Trophoblast cell (in vitro differentiated cells and primary cell): ENCODE measurements around the gene MED26.

Source experiments
- DNase-seq, 2 donors: peaks; one replicate each; pipeline ENCODE4 v3.0.0-alpha.2; 2016
- H2AFZ ChIP-seq: 2 replicates; pipeline ENCODE4 v1.6.1; 2013; ENCODE audit warnings: low read length, moderate library complexity, mild to moderate bottlenecking; ENCODE audit not compliant: insufficient read depth, poor library complexity
- H2AK5ac ChIP-seq: 2 replicates; pipeline ENCODE4 v1.6.1; 2013; ENCODE audit warnings: mild to moderate bottlenecking, low read length
- H2BK120ac ChIP-seq: 2 replicates; pipeline ENCODE4 v1.6.1; 2013; ENCODE audit warnings: low read length, mild to moderate bottlenecking, moderate library complexity; ENCODE audit not compliant: insufficient read depth, poor library complexity
- H2BK12ac ChIP-seq: 2 replicates; pipeline ENCODE4 v1.6.1; 2013; ENCODE audit warnings: mild to moderate bottlenecking, low read length, moderate library complexity
- H2BK5ac ChIP-seq: 2 replicates; pipeline ENCODE4 v1.6.1; 2013; ENCODE audit warnings: low read length, low read depth, moderate library complexity, mild to moderate bottlenecking; ENCODE audit not compliant: poor library complexity
- H3K14ac ChIP-seq: 2 replicates; pipeline ENCODE4 v1.6.1; 2013; ENCODE audit warnings: mild to moderate bottlenecking, low read length
- H3K18ac ChIP-seq: 2 replicates; pipeline ENCODE4 v1.6.1; 2013; ENCODE audit warnings: mild to moderate bottlenecking, low read length
- H3K23ac ChIP-seq: 2 replicates; pipeline ENCODE4 v1.6.1; 2013; ENCODE audit warnings: low read length
- H3K27ac ChIP-seq: 2 replicates; pipeline ENCODE4 v1.5.1; 2013; ENCODE audit warnings: low read depth, mild to moderate bottlenecking, inconsistent platforms, low read length, moderate library complexity
- H3K27me3 ChIP-seq: 2 replicates; pipeline ENCODE4 v1.6.1; 2013; ENCODE audit warnings: inconsistent platforms, mild to moderate bottlenecking, low read length, moderate library complexity; ENCODE audit not compliant: insufficient read depth
- H3K36me3 ChIP-seq, 2 experiments: 1 replicate in 1 of 2; 2 replicates in 1 of 2; pipeline ENCODE4 v1.6.1; 2013; ENCODE audit warnings: low read length in 2 of 2, mild to moderate bottlenecking in 2 of 2, moderate library complexity in 1 of 2; ENCODE audit not compliant: insufficient read depth in 2 of 2, control insufficient read depth in 1 of 2
- H3K4ac ChIP-seq: 2 replicates; pipeline ENCODE4 v1.6.1; 2013; ENCODE audit warnings: low read depth, mild to moderate bottlenecking, low read length, moderate library complexity
- H3K4me1 ChIP-seq, 2 experiments: 1 replicate in 1 of 2; 2 replicates in 1 of 2; pipeline ENCODE4 v1.6.1; 2013; ENCODE audit warnings: low read length in 2 of 2, mild to moderate bottlenecking in 2 of 2, moderate library complexity in 1 of 2; ENCODE audit not compliant: insufficient read depth in 2 of 2, control insufficient read depth in 1 of 2
- H3K4me2 ChIP-seq: 2 replicates; pipeline ENCODE4 v1.6.1; 2013; ENCODE audit warnings: inconsistent platforms, mild to moderate bottlenecking, low read length, moderate library complexity
- H3K4me3 ChIP-seq: 2 replicates; pipeline ENCODE4 v1.5.1; 2013; ENCODE audit warnings: mild to moderate bottlenecking, low read depth, low read length, inconsistent platforms
- H3K79me1 ChIP-seq: one replicate; pipeline ENCODE4 v1.6.1; 2013; ENCODE audit warnings: low read length
- H3K79me2 ChIP-seq: 2 replicates; pipeline ENCODE4 v1.6.1; 2013; ENCODE audit warnings: low read length, mild to moderate bottlenecking; ENCODE audit not compliant: control insufficient read depth, insufficient read depth, poor library complexity
- H3K9ac ChIP-seq: 2 replicates; pipeline ENCODE4 v1.6.1; 2013; ENCODE audit warnings: mild to moderate bottlenecking, low read length
- H3K9me3 ChIP-seq: 2 replicates; pipeline ENCODE4 v1.6.1; 2013; ENCODE audit warnings: low read depth, mild to moderate bottlenecking, control low read depth, inconsistent platforms, low read length; ENCODE audit not compliant: insufficient read depth
- H4K12ac ChIP-seq: 2 replicates; pipeline ENCODE4 v1.6.1; 2013; ENCODE audit warnings: low read depth, mild to moderate bottlenecking, low read length, moderate library complexity
- H4K8ac ChIP-seq: 2 replicates; pipeline ENCODE4 v1.6.1; 2013; ENCODE audit warnings: low read depth, mild to moderate bottlenecking, low read length, moderate library complexity
- H4K91ac ChIP-seq: one replicate; pipeline ENCODE4 v1.6.1; 2013; ENCODE audit warnings: low read depth, mild to moderate bottlenecking, low read length, moderate library complexity
- WGBS: extraction: QIAGEN DNeasy Blood & Tissue Kit; methylation state at CpG from one replicate; pipeline ENCODE4 v1.1.7; 2013; ENCODE audit warnings: missing lambda C conversion rate; ENCODE audit not compliant: insufficient read length, insufficient coverage; ENCODE audit errors: extremely low coverage; 5-methylcytosine and 5-hydroxymethylcytosine counted together

MED26 gene

DNA sequence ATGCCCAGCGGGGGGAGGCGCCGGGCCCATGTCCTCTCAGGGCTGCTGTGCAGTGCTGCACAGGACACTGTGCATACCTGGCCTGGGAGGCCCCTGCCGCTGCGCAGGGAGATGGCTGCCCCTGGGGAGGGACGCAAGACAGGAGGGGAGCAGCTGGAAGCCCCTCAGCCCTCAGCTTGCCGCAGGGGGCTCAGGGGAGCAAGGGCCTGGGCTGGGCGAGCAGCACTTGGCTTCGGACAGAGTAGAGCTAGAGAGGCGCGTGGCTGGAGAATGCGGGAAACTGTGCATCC, 96.7 kb downstream of the MED26 start:
- no peak overlapping the region for H2BK120ac ChIP-seq
- H3K4ac ChIP-seq, result no peak overlapping the region
- no peak overlapping the region for H3K4me2 ChIP-seq
- no peak overlapping the region for H2AK5ac ChIP-seq
- H3K4me1 ChIP-seq, result peaks cover 12 to 15% of the 10 kb centered on the region in 2 experiments
- no peak overlapping the region for H3K4me3 ChIP-seq
- H3K27me3 ChIP-seq, result no peaks in the 10 kb centered on the region
- H3K36me3 ChIP-seq, result peaks cover 83 to 88% of the 10 kb centered on the region in 2 experiments
- WGBS, result no CpG with 5 or more reads among the region's 12 CpGs
- H3K14ac ChIP-seq, result no peak overlapping the region
- no peak overlapping the region for H3K23ac ChIP-seq
- no peak overlapping the region for H2BK5ac ChIP-seq
- no peak overlapping the region for H2AFZ ChIP-seq
- H4K8ac ChIP-seq, result no peak overlapping the region
- no peak overlapping the region for H2BK12ac ChIP-seq
- peaks cover 1% of the 10 kb centered on the region for H3K79me2 ChIP-seq
- no peak overlapping the region for H3K9ac ChIP-seq
- no peak overlapping the region for H3K27ac ChIP-seq
- H3K9me3 ChIP-seq, result peaks cover 3% of the 10 kb centered on the region
- no peak overlapping the region for H4K91ac ChIP-seq
- no peak overlapping the region for H3K18ac ChIP-seq
- no peak for DNase-seq
- H3K79me1 ChIP-seq, result peaks cover 3% of the 10 kb centered on the region
- no peak overlapping the region for H4K12ac ChIP-seq

DNA sequence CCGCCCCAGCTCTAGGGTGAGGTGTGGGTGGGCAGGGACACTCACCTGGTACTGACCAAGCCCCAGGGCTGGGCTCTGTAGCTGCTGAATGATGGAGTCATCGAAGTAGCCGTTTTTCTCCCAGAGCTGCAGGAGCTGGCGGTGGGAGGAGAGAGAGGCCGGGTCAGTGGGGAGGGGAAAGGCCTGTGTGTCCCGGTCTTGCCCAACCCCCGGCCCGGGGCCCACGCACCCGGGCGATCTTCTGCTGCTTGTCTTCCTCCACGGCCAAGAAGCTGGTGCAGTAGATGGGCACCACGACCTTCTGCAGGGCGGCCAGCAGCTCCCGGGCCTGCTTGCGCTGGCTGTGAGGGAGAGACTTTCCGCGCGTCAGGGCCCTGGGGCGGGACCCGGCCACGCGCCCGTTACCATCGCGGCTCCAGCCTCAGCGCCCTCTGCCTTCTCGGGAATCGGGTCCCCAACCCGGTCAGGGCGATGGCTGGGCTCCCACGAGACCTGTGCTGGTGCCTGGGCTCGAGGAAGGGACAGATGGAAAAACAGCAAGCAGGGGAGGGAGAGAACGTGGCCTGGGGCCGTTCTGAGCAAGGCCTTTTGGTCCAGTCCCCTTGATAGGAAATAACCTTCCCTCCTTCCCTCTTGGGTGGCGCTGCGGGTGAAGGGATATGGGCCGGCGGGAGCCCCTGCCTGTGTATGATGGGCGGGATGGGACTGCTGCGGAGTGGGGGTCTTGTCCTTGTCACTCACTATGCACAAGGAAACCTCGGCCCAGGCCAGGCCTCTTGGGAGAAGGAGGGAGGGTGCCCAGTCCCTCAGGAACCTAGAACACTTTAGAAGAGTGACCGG, 97.2 kb downstream of the MED26 start:
- H3K4me2 ChIP-seq, result no peak overlapping the region
- no peak overlapping the region for H4K91ac ChIP-seq
- no peak overlapping the region for H3K9ac ChIP-seq
- no peak overlapping the region for H2BK12ac ChIP-seq
- no peak overlapping the region for H2BK120ac ChIP-seq
- H3K4me3 ChIP-seq, result no peak overlapping the region
- peaks cover 3% of the 10 kb centered on the region for H3K79me1 ChIP-seq
- H3K18ac ChIP-seq, result no peak overlapping the region
- H2AFZ ChIP-seq, result no peak overlapping the region
- peaks cover 83 to 88% of the 10 kb centered on the region in 2 experiments for H3K36me3 ChIP-seq
- H3K9me3 ChIP-seq, result peaks cover 3% of the 10 kb centered on the region
- H3K23ac ChIP-seq, result no peak overlapping the region
- H2BK5ac ChIP-seq, result no peak overlapping the region
- H3K27ac ChIP-seq, result no peak overlapping the region
- no peak overlapping the region for H4K12ac ChIP-seq
- no peak for DNase-seq
- H3K14ac ChIP-seq, result no peak overlapping the region
- H4K8ac ChIP-seq, result no peak overlapping the region
- no peaks in the 10 kb centered on the region for H3K27me3 ChIP-seq
- H2AK5ac ChIP-seq, result no peak overlapping the region
- no CpG with 5 or more reads among the region's 43 CpGs for WGBS
- peaks cover 12 to 15% of the 10 kb centered on the region in 2 experiments for H3K4me1 ChIP-seq
- H3K4ac ChIP-seq, result no peak overlapping the region
- no peaks in the 10 kb centered on the region for H3K79me2 ChIP-seq

DNA sequence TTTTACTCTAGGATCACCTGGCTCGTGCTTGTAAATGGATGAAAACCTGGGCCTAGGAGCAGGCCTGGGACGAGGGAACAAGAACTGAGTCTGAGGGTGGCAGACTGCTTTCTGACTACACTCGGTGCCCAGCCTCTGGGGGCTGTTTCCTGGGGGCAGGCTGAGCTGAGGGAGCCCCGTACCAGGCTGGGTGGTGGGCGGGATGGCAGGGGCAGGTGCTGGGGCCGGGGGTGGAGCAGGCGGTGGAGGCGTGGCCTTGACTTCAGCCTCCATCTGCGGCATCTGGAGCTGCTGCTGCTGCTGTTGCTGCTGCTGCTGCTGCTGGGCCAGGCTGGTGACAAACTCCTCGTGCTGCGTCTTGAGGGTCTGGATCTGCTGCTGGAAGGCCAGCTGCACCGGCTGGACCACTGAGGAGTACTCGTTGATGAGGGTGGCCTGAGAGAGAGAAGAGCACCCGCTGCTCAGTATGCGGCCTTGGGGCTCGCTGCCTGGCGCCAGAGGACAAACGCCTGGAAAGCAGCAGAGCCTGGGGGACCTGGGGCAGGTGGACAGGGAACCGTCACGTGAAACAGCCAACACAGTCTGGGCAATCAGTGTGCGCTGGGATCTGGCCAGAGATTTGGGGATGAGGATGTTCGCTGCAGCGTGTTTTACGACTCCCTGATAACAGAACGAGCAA, 98.4 kb downstream of the MED26 start:
- Histone ChIP-seq H3K4me1 (peaks cover 12 to 15% of the 10 kb centered on the region in 2 experiments), H3K79me1 (peaks cover 3% of the 10 kb centered on the region), H3K4ac (no peak overlapping the region), H3K9ac (no peak overlapping the region), H2BK5ac (no peak overlapping the region), H4K91ac (no peak overlapping the region), H2BK120ac (no peak overlapping the region), H3K9me3 (peaks cover 3% of the 10 kb centered on the region), H2AK5ac (no peak overlapping the region), H3K23ac (no peak overlapping the region), H3K27ac (no peak overlapping the region), H3K79me2 (no peaks in the 10 kb centered on the region), H3K27me3 (no peaks in the 10 kb centered on the region), H3K18ac (no peak overlapping the region), H3K4me3 (no peak overlapping the region), H3K36me3 (peaks cover 83 to 89% of the 10 kb centered on the region in 2 experiments), H4K8ac (no peak overlapping the region), H2AFZ (no peak overlapping the region), H4K12ac (no peak overlapping the region), H3K4me2 (no peak overlapping the region), H3K14ac (no peak overlapping the region), H2BK12ac (no peak overlapping the region)
- no peak for DNase-seq
- WGBS, result no CpG with 5 or more reads among the region's 25 CpGs

DNA sequence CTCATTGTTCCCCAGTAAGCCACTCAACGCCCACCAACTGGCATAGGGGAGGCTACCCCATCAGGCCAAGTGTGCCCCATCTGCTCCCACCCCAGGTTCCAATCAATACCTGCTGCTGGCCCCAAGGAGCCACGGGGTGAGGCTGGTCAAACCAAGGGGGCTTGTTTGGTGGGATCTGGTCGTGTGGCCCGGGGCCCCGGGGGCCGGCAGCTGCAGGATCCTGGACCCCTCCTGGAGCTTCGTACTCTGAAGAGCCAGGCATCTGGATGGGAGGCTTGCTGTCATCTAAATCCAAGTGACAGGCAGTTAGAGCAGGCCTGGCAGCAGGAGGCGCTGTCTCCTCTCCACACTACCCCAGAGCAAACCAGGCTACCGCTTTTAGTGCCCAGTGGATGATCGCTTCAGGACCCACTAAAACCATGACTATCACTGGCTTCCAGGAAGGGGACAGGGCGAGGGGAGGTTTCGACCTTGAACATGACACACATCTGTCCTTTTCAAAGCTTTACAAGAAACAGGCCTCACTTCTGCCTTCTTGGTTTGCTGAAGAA, 100.0 kb downstream of the MED26 start:
- Histone ChIP-seq H3K27me3 (no peaks in the 10 kb centered on the region), H4K91ac (no peak overlapping the region), H3K79me1 (peaks cover 3% of the 10 kb centered on the region), H3K4me3 (no peak overlapping the region), H2BK120ac (no peak overlapping the region), H3K14ac (no peak overlapping the region), H2BK12ac (no peak overlapping the region), H3K18ac (no peak overlapping the region), H3K79me2 (no peaks in the 10 kb centered on the region), H4K8ac (no peak overlapping the region), H3K27ac (peak overlapping the region; percentile 66), H4K12ac (no peak overlapping the region), H3K4me1 (peaks cover 12 to 15% of the 10 kb centered on the region in 2 experiments), H3K4ac (no peak overlapping the region), H2BK5ac (no peak overlapping the region), H3K23ac (no peak overlapping the region), H3K36me3 (peaks cover 83 to 88% of the 10 kb centered on the region in 2 experiments), H3K4me2 (peak overlapping the region; percentile 46), H3K9me3 (peaks cover 3% of the 10 kb centered on the region), H2AFZ (no peak overlapping the region), H3K9ac (no peak overlapping the region), H2AK5ac (no peak overlapping the region)
- no CpG with 5 or more reads among the region's 12 CpGs for WGBS
- peak in 1 of 2 donors; percentile 21 for DNase-seq
